CD4-positive, CD25-positive, alpha-beta regulatory T cell (primary cell): ENCODE results near the gene MRPL53. TPM values are rescaled to one million over a fixed set of nuclear protein-coding genes. Genes with fewer than 3 reads are reported as not detected.

Experiments used
- ATAC-seq, 2 donors: fragments of 150-1000 bp; cut with Tn5 transposase; one replicate each; pipeline ENCODE4 v1.10.0; 2021; ENCODE audit warnings: low read depth in 2 of 2, moderate number of reproducible peaks in 2 of 2, moderate library complexity in 1 of 2
- DNase-seq, 3 donors: peaks; one replicate each; pipeline versions ENCODE4 v3.0.0 to v3.0.0-alpha.2; 2012 to 2022; ENCODE audit warnings: mixed read lengths in 1 of 3
- H3K27ac ChIP-seq: one replicate; pipeline ENCODE4 v1.7.0; 2013; ENCODE audit warnings: mild to moderate bottlenecking, low read length; ENCODE audit not compliant: insufficient read depth, poor library complexity, severe bottlenecking
- H3K27me3 ChIP-seq: one replicate; pipeline ENCODE4 v1.7.0; 2013; ENCODE audit warnings: low read length; ENCODE audit not compliant: control insufficient read depth, insufficient read depth
- H3K36me3 ChIP-seq: one replicate; pipeline ENCODE4 v1.7.0; 2013; ENCODE audit warnings: mild to moderate bottlenecking, low read length, moderate library complexity; ENCODE audit not compliant: control insufficient read depth, insufficient read depth
- H3K4me1 ChIP-seq: 2 replicates; pipeline ENCODE4 v1.7.0; 2013; ENCODE audit warnings: mild to moderate bottlenecking, low read length; ENCODE audit not compliant: insufficient read depth, control insufficient read depth, poor library complexity, severe bottlenecking
- H3K4me3 ChIP-seq: one replicate; pipeline ENCODE4 v1.7.0; 2013; ENCODE audit warnings: low read depth, mild to moderate bottlenecking, low read length, moderate library complexity
- H3K9me3 ChIP-seq, 2 experiments: 1 replicate in 1 of 2; 2 replicates in 1 of 2; pipeline ENCODE4 v1.7.0; 2013; ENCODE audit warnings: low read length in 2 of 2, mild to moderate bottlenecking in 1 of 2, moderate library complexity in 1 of 2; ENCODE audit not compliant: control insufficient read depth in 2 of 2
- H3K27ac Mint-ChIP-seq, 3 donors: one replicate each; pipeline ENCODE4 v1.8.0; 2020 to 2022; ENCODE audit warnings: mild to moderate bottlenecking in 3 of 3, mixed read lengths in 3 of 3, moderate library complexity in 2 of 3
- H3K27me3 Mint-ChIP-seq: one replicate; pipeline ENCODE4 v1.8.0; 2022; ENCODE audit warnings: mild to moderate bottlenecking, mixed read lengths
- H3K36me3 Mint-ChIP-seq: one replicate; pipeline ENCODE4 v1.8.0; 2020; ENCODE audit warnings: mixed read lengths
- H3K4me1 Mint-ChIP-seq, 4 donors: one replicate each; pipeline ENCODE4 v1.8.0; 2020 to 2022; ENCODE audit warnings: mixed read lengths in 4 of 4, mild to moderate bottlenecking in 1 of 4
- H3K4me3 Mint-ChIP-seq, 4 donors: one replicate each; pipeline ENCODE4 v1.8.0; 2020 to 2022; ENCODE audit warnings: mild to moderate bottlenecking in 4 of 4, mixed read lengths in 4 of 4, moderate library complexity in 3 of 4
- H3K9me3 Mint-ChIP-seq, 7 donors: one replicate each; pipeline ENCODE4 v1.8.0; 2020 to 2022; ENCODE audit warnings: mixed read lengths in 7 of 7, mild to moderate bottlenecking in 3 of 7, moderate library complexity in 2 of 7
- polyA plus RNA-seq, 4 donors: library from polyadenylated mRNA; unstranded; fragments of 300-500 nt; fragmentation: Illumina TruSeq; gene quantifications; one replicate each; pipeline ENCODE4 v1.2.3, GENCODE V29; 2021
- total RNA-seq: library from RNA; stranded (reverse); gene quantifications from one replicate; pipeline ENCODE4 v1.2.3, GENCODE V29; 2022

Gene MRPL53
- total and polyA plus RNA-seq, 5 donors from 2014 or later, result 57.2 to 163 (median 137) TPM

DNA sequence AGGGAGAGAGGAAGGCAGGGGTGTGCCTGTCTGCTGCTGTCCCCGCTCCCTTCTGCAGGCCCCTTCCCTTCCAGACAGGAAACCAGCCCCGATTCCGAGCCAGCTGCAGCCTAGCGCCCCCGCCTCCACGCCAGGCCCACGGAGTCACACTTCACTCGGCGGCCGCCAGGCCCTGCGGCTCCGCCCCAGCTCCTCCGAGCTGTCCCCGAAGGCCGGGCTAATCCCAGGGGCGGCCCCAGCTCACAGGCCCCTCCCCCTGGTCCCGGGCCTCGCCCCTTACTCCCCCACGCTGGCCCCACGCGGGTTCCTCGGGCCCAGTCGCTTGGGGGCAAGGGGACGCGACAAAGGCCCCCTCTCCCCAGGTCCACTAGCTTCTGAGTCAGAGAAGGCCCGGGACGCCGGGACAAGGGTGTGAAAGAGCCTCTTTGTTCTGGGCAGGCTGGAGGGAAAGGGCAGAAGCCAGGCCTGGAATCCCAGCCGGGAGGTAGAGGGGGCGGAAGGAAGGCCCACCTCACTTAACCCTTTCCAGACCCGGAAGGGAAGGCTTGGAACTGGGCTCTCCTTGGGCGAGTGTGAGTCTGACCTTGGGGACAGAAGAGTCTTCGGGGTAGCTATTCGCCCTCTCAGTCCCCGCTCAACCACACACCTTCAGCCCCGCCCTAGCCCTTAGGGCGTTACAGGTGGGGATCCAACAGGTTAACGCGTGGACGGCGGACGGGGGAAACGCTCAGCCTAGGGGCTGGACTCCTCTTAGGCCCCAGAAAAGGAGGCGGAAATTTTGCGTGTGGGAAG is 31.9 kb downstream of the MRPL53 start:
- H3K4me1 Mint-ChIP-seq, result peaks cover 0 to 16% (median 3%) of the 10 kb centered on the region in 4 donors
- H3K27me3 Mint-ChIP-seq, result peaks cover 51% of the 10 kb centered on the region
- H3K4me1 ChIP-seq, result peaks cover 20% of the 10 kb centered on the region
- H3K27me3 ChIP-seq, result peaks cover 15% of the 10 kb centered on the region
- H3K4me3 ChIP-seq, result no peak overlapping the region
- H3K36me3 Mint-ChIP-seq, result no peaks in the 10 kb centered on the region
- peak; percentile 56 to 65 for ATAC-seq
- DNase-seq, result peak in 1 of 3 donors; percentile 58
- no peaks in the 10 kb centered on the region for H3K36me3 ChIP-seq
- no peak overlapping the region for H3K27ac ChIP-seq
- H3K4me3 Mint-ChIP-seq, result peak overlapping the region; percentile 33 to 76 (median 46)
- H3K9me3 ChIP-seq, result no peaks in the 10 kb centered on the region
- no peaks in the 10 kb centered on the region for H3K9me3 Mint-ChIP-seq
- H3K27ac Mint-ChIP-seq, result no peak overlapping the region

DNA sequence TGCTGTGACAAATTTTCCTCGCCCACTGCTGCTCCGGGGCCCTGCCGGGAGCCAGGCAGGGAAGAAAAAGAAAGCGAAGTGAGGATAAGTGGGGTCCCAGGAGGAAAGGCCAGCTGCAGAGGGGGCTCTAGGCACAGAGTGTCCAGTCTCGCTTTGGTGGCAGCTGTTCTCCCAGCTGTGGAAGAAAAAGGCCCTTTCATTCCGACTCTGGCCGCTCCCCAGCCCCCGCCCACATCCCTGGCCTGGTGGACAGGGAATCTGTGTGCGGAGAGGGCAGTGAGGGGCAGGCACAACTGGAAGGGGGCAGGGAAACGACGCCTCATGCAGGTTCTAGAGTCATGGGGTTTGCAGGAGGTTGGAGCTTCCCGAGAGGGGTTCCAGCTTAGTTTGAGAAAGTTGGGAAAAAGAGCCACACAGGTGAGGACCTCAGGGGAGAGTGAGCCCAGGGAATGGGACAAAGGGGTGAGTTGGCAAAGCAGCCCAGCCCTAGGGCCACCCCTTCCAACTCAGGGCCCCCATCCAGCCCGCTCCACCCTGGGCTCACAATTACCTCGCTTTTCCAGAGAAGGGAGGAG is 32.6 kb downstream of the MRPL53 start:
- Histone ChIP-seq H3K27me3 (peaks cover 15% of the 10 kb centered on the region), H3K4me1 (peaks cover 20% of the 10 kb centered on the region), H3K27ac (no peak overlapping the region), H3K4me3 (no peak overlapping the region), H3K9me3 (no peaks in the 10 kb centered on the region), H3K36me3 (no peaks in the 10 kb centered on the region)
- Mint-ChIP-seq H3K27ac (peak overlapping the region in 1 of 3 donors; percentile 40), H3K4me1 (peaks cover 0 to 16% (median 3%) of the 10 kb centered on the region in 4 donors), H3K36me3 (no peaks in the 10 kb centered on the region), H3K4me3 (peak overlapping the region in 2 of 4 donors; percentile 13 to 36), H3K9me3 (no peaks in the 10 kb centered on the region), H3K27me3 (peaks cover 45% of the 10 kb centered on the region)
- DNase-seq (no peak), ATAC-seq (no peak)

DNA sequence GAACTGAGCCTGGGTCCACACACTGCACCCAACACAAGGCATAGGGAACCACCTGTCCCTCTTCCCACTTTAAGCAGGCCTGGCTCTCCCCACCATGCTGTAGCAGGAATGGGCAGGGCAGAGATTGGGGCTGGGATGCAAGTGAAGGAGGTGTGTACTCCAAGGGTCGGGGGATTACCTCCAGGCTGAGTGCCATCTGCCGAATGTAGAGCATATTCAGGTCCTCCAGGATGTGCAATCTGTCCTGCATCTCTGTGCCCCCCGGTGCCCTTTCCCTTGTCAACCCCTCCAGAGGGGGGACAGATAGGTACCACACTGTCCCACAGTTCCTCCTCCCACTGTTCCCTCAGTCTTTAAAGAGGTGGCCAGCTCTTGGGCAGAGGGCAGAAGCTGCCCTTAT is 33.1 kb downstream of the MRPL53 start:
- Mint-ChIP-seq H3K36me3 (no peaks in the 10 kb centered on the region), H3K4me3 (no peak overlapping the region), H3K4me1 (peaks cover 0 to 16% (median 3%) of the 10 kb centered on the region in 4 donors), H3K27me3 (peaks cover 40% of the 10 kb centered on the region), H3K27ac (no peak overlapping the region), H3K9me3 (no peaks in the 10 kb centered on the region)
- no peak for ATAC-seq
- Histone ChIP-seq H3K27ac (no peak overlapping the region), H3K9me3 (no peaks in the 10 kb centered on the region), H3K27me3 (peaks cover 15% of the 10 kb centered on the region), H3K4me3 (no peak overlapping the region), H3K4me1 (peaks cover 20% of the 10 kb centered on the region), H3K36me3 (no peaks in the 10 kb centered on the region)
- no peak for DNase-seq

DNA sequence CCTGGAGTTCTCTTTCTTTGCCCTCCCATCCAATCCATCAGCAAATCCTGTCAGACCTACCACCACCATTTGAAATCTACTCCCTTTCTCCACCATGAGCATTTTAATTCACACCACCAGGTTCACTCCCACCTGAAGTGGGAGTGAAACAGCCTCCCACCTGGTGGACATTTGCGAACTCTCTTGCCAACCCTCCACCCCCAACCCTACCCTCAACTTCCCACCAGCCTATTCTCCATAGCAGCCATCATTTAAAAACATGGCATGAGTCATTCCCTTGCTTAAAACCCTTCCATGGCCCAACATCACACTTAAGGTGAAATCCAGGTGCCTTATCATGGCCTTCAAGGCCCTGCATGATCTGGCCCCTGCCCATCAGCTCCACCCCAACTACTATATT is 34.2 kb downstream of the MRPL53 start:
- Histone ChIP-seq H3K27me3 (peaks cover 13% of the 10 kb centered on the region), H3K27ac (no peak overlapping the region), H3K4me3 (no peak overlapping the region), H3K36me3 (no peaks in the 10 kb centered on the region), H3K9me3 (no peaks in the 10 kb centered on the region), H3K4me1 (peaks cover 20% of the 10 kb centered on the region)
- ATAC-seq (no peak), DNase-seq (no peak)
- no peak overlapping the region for H3K27ac Mint-ChIP-seq
- no peaks in the 10 kb centered on the region for H3K36me3 Mint-ChIP-seq
- H3K27me3 Mint-ChIP-seq, result peaks cover 33% of the 10 kb centered on the region
- H3K4me3 Mint-ChIP-seq, result no peak overlapping the region
- no peaks in the 10 kb centered on the region for H3K9me3 Mint-ChIP-seq
- peaks cover 0 to 16% (median 3%) of the 10 kb centered on the region in 4 donors for H3K4me1 Mint-ChIP-seq

DNA sequence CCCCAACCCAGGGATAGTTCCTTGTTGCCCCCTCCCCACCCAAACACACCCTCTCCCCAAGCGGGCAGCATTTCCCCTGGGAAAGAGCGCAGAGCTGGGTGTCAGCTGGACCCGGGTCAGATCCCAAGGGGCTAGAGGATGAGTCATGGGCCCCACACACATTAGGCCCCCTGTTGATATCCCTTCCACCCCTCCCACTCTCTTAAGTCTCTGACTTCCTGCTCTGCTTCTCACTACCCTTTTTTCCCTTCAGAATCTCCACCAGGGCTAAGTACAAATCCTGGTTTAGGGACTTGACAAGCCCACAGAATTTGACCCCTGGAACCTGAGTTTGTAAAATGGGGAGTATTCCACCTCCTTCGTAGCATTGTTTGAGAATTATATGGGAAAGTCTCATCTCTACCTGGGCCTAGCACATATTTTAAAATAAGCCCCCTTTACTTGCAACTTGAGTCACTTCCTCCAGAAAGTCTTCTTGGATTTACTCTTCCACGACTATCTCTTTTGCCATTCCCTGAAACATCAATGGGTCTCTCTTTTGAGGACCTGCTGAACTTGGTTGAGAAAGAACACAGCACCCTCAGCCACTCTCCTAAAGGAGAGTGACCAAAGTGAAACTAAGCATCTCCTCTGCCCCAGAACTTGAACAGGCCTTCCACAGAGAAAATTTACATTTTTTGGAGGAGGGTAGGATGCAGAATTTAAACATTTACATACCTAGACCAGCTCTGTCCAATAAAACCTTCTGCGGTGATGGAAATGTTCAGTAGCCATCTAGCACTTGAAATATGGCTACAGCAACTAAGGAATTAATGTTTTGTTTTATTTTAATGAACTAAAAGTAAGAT is 35.4 kb downstream of the MRPL53 start:
- H3K4me1 ChIP-seq, result peaks cover 17% of the 10 kb centered on the region
- peaks cover 0 to 11% (median 2%) of the 10 kb centered on the region in 4 donors for H3K4me1 Mint-ChIP-seq
- H3K36me3 ChIP-seq, result no peaks in the 10 kb centered on the region
- H3K4me3 ChIP-seq, result no peak overlapping the region
- H3K36me3 Mint-ChIP-seq, result no peaks in the 10 kb centered on the region
- no peak overlapping the region for H3K4me3 Mint-ChIP-seq
- peaks cover 9% of the 10 kb centered on the region for H3K27me3 ChIP-seq
- ATAC-seq (no peak), DNase-seq (no peak)
- H3K27ac Mint-ChIP-seq, result no peak overlapping the region
- H3K27me3 Mint-ChIP-seq, result peaks cover 25% of the 10 kb centered on the region
- no peak overlapping the region for H3K27ac ChIP-seq
- no peaks in the 10 kb centered on the region for H3K9me3 ChIP-seq
- H3K9me3 Mint-ChIP-seq, result no peaks in the 10 kb centered on the region

DNA sequence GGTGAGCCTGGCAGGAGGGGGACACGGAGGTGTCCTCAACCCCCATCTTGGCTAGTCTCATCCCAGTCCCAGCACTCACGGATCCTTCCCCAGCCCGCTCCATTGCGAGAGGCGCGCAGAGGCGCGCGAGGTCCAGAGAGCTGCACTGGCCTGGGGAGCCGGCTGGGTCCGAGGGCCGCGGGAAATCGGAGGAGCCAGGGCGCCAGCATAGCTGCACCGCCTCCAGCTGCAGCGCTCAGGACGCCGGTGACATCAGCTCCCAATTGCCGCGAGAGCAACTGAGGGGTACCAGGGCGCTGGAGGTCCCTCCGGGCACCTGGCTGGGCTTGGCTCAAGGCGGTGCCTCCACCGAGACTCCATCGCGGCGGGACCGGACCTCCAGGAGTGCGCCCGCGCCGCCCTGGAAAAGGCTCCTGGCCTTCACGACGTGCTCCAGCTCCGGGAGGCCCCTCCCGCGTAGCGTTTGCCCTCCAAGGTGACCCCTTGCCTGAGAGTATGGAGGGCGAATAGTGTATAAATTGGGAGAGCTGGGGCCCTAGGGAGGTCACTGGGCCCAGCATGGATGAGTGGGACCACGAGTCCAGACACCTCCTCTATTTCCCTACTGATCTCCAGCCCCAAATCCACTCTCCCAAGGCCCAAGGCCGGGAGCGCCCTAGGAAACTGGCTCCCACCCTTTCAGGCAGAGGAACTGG is 36.2 kb downstream of the MRPL53 start:
- Mint-ChIP-seq H3K27me3 (peaks cover 21% of the 10 kb centered on the region), H3K36me3 (no peaks in the 10 kb centered on the region), H3K27ac (no peak overlapping the region), H3K9me3 (no peaks in the 10 kb centered on the region), H3K4me1 (peaks cover 0 to 10% (median 2%) of the 10 kb centered on the region in 4 donors), H3K4me3 (no peak overlapping the region)
- no peaks in the 10 kb centered on the region for H3K36me3 ChIP-seq
- no peak overlapping the region for H3K27ac ChIP-seq
- peaks cover 8% of the 10 kb centered on the region for H3K27me3 ChIP-seq
- H3K9me3 ChIP-seq, result no peaks in the 10 kb centered on the region
- no peak overlapping the region for H3K4me3 ChIP-seq
- H3K4me1 ChIP-seq, result peaks cover 9% of the 10 kb centered on the region
- ATAC-seq (no peak), DNase-seq (no peak)

DNA sequence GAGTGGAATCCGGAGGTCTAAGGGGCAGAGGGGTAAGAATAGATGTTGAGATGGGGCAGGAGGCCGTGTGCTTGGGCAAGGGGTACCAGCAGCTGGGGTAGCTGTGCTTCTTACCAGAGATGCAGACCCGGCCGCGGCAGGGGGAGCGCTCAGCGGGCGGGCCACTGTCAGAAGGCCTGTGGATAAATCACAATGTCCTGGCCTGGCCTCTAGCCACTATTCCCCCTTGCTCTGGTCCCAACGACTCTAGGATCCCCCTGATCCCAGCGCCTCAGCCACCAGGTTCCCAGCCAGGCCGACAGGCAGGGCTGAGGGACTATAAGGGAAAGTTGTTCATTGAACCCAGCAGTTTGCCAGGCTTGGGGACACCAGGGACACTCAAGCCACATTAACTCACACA is 42.0 kb downstream of the MRPL53 start:
- Mint-ChIP-seq H3K4me1 (no peaks in the 10 kb centered on the region), H3K4me3 (peak overlapping the region in 1 of 4 donors; percentile 34), H3K36me3 (peaks cover 7% of the 10 kb centered on the region), H3K27me3 (peaks cover 4% of the 10 kb centered on the region), H3K9me3 (no peaks in the 10 kb centered on the region), H3K27ac (no peak overlapping the region)
- DNase-seq, result no peak
- peaks cover 3% of the 10 kb centered on the region for H3K36me3 ChIP-seq
- H3K9me3 ChIP-seq, result no peaks in the 10 kb centered on the region
- H3K27ac ChIP-seq, result no peak overlapping the region
- H3K4me3 ChIP-seq, result no peak overlapping the region
- H3K27me3 ChIP-seq, result no peaks in the 10 kb centered on the region
- no peak for ATAC-seq
- no peaks in the 10 kb centered on the region for H3K4me1 ChIP-seq
